Endothelial cell of umbilical vein (primary cell): ENCODE measurements around the gene SSNA1. TPM values are rescaled to one million over a fixed set of nuclear protein-coding genes. Genes with fewer than 3 reads are reported as not detected.
A peak's percentile ranks its signal among the peaks of the same experiment; 100 is the strongest.

ENCODE experiments used
- BruUV-seq: library from RNA; stranded (reverse); fragments of 400-500 nt; replicated peaks from 2 replicates; lab custom pipeline; 2021; lab: Mats Ljungman, UMichigan
- CTCF ChIA-PET: fragments of 300-600, 350-600 bp; sonication (Branson Sonifier 250); formaldehyde crosslinking; loops from one replicate; lab custom pipeline; 2021; ENCODE audit warnings: antibody characterized with exemption, inconsistent platforms; lab: Charles Lee
- POLR2A ChIA-PET: fragments of 300-600, 350-600 bp; sonication (Branson Sonifier 250); formaldehyde crosslinking; loops from one replicate; lab custom pipeline; 2021; ENCODE audit warnings: antibody characterized with exemption, inconsistent platforms; lab: Charles Lee
- DNase-seq: peaks from one replicate; pipeline ENCODE4 v3.0.0-alpha.2; 2011; ENCODE audit warnings: low read depth, low spot score
- FAIRE-seq: peaks from 2 replicates; lab custom pipeline; 2011; peaks lifted over from hg19 to GRCh38; lab: Jason Lieb, UNC
- H2AFZ ChIP-seq: 2 replicates; pipeline ENCODE4 v1.6.0; 2012; ENCODE audit warnings: low read depth, low read length, control low read depth, inconsistent platforms
- H3K27ac ChIP-seq: 2 replicates; pipeline ENCODE4 v1.5.1; 2011; ENCODE audit warnings: low read depth, mild to moderate bottlenecking, control low read depth, low read length, moderate library complexity; ENCODE audit not compliant: insufficient read depth
- H3K27me3 ChIP-seq, 2 experiments: 2 replicates each; pipeline versions ENCODE4 v1.6.0 to v1.6.1; 2011; ENCODE audit warnings: low read length in 2 of 2, mixed read lengths in 1 of 2; ENCODE audit not compliant: control insufficient read depth in 2 of 2, insufficient read depth in 2 of 2
- H3K36me3 ChIP-seq, 2 experiments: 2 replicates in 1 of 2; 3 replicates in 1 of 2; pipeline ENCODE4 v1.5.1; 2011; ENCODE audit warnings: low read length in 2 of 2, mild to moderate bottlenecking in 1 of 2, moderate library complexity in 1 of 2; ENCODE audit not compliant: control insufficient read depth in 2 of 2, insufficient read depth in 2 of 2; ENCODE audit errors: extremely low read depth in 1 of 2
- H3K4me1 ChIP-seq: 3 replicates; pipeline ENCODE4 v1.5.1; 2011; ENCODE audit warnings: mild to moderate bottlenecking, low read length; ENCODE audit not compliant: control insufficient read depth, insufficient read depth; ENCODE audit errors: extremely low read depth
- H3K4me2 ChIP-seq: 2 replicates; pipeline ENCODE4 v1.6.1; 2011; ENCODE audit warnings: low read length, control low read depth, mixed read lengths; ENCODE audit not compliant: insufficient read depth
- H3K4me3 ChIP-seq, 3 experiments: fragments of 200-600 bp in 1 of 3; sonication (generic), shearing (Covaris generic) in 1 of 3; replicated peaks in 1 of 3; 2 replicates each; pipeline ENCODE4 v1.5.1; 2011 to 2016; ENCODE audit warnings: control low read depth in 3 of 3, low read length in 3 of 3, mild to moderate bottlenecking in 2 of 3, inconsistent platforms in 1 of 3, low read depth in 1 of 3, moderate library complexity in 1 of 3; ENCODE audit not compliant: insufficient read depth in 1 of 3
- H3K79me2 ChIP-seq: 2 replicates; pipeline ENCODE4 v1.6.0; 2012; ENCODE audit warnings: low read length, inconsistent platforms; ENCODE audit not compliant: control insufficient read depth, insufficient read depth
- H3K9ac ChIP-seq: replicated peaks from 2 replicates; pipeline ENCODE3; 2011; ENCODE audit warnings: low read length, control low read depth; ENCODE audit not compliant: insufficient read depth; ENCODE audit errors: extremely low read depth
- H3K9me1 ChIP-seq: replicated peaks from 3 replicates; pipeline ENCODE4 v1.6.0; 2011; ENCODE audit warnings: mild to moderate bottlenecking, low read length; ENCODE audit not compliant: control insufficient read depth, insufficient read depth; ENCODE audit errors: extremely low read depth
- H3K9me3 ChIP-seq: replicated peaks from 2 replicates; pipeline ENCODE4 v1.5.1; 2012; ENCODE audit warnings: low read length, inconsistent platforms; ENCODE audit not compliant: control insufficient read depth, insufficient read depth
- H4K20me1 ChIP-seq: replicated peaks from 2 replicates; pipeline ENCODE3; 2011; ENCODE audit warnings: mild to moderate bottlenecking, low read length; ENCODE audit not compliant: control insufficient read depth, insufficient read depth; ENCODE audit errors: extremely low read depth
- CTCF ChIP-seq, 2 donors: IDR thresholded peaks; 1 replicate in 1 of 2; 2 replicates in 1 of 2; pipeline ENCODE4 v1.5.1; 2011; ENCODE audit warnings: low read length in 2 of 2, mild to moderate bottlenecking in 2 of 2, moderate library complexity in 2 of 2, control low read depth in 1 of 2, inconsistent platforms in 1 of 2, low read depth in 1 of 2; ENCODE audit not compliant: insufficient read depth in 1 of 2; ENCODE audit errors: extremely low read depth in 1 of 2
- EZH2 ChIP-seq: IDR thresholded peaks from 2 replicates; pipeline ENCODE4 v1.6.1; 2012; ENCODE audit warnings: borderline replicate concordance, low read depth, mild to moderate bottlenecking, moderate library complexity, low read length, inconsistent platforms; ENCODE audit not compliant: severe bottlenecking
- FOS ChIP-seq: IDR thresholded peaks from 2 replicates; pipeline ENCODE4 v1.6.1; 2011; ENCODE audit warnings: mild to moderate bottlenecking, low read length, moderate library complexity, borderline replicate concordance; ENCODE audit not compliant: insufficient read depth
- GATA2 ChIP-seq: IDR thresholded peaks from 2 replicates; pipeline ENCODE4 v1.7.0; 2011; ENCODE audit warnings: low read depth, mild to moderate bottlenecking, moderate library complexity, mixed read lengths, low read length; ENCODE audit not compliant: insufficient read length, insufficient read depth
- JUN ChIP-seq: IDR thresholded peaks from 2 replicates; pipeline ENCODE4 v1.6.1; 2011; ENCODE audit warnings: borderline replicate concordance, low read depth; ENCODE audit not compliant: insufficient read length, insufficient read depth
- MAX ChIP-seq: IDR thresholded peaks from 2 replicates; pipeline ENCODE4 v1.6.1; 2011; ENCODE audit not compliant: insufficient read depth, insufficient read length
- MYC ChIP-seq: IDR thresholded peaks from one replicate; pipeline ENCODE4 v1.6.1; 2011; ENCODE audit warnings: mild to moderate bottlenecking, low read depth, low read length
- POLR2A ChIP-seq: IDR thresholded peaks from 2 replicates; pipeline ENCODE4 v1.6.1; 2012; ENCODE audit warnings: low read depth, mild to moderate bottlenecking, control low read depth, low read length
- POLR2AphosphoS5 ChIP-seq: IDR thresholded peaks from 2 replicates; pipeline ENCODE4 v1.6.1; 2012; ENCODE audit warnings: low read depth, mild to moderate bottlenecking, control low read depth, low read length, moderate library complexity; ENCODE audit not compliant: insufficient read depth
- dilution Hi-C: fragments of 300-500 bp; cut with MboI; formaldehyde crosslinking; loops from one replicate; pipeline ENCODE4 v1.15.0; 2019; ENCODE audit warnings: low sequenced_read_pairs; ENCODE audit not compliant: extremely low pct_ligation_motif_present
- intact Hi-C: fragments of 100-400 bp; cut with micrococcal nuclease; formaldehyde crosslinking; loops from one replicate; pipeline ENCODE4 v1.10.0; 2022
- polyA plus RNA-seq, 4 experiments: library from polyadenylated mRNA; depleted of rRNA in 3 of 4; stranded (reverse) in 3 of 4; unstranded in 1 of 4; fragments of >200 nt; gene quantifications; 2 replicates each; pipeline versions ENCODE4 v1.2.1 to v1.2.3, GENCODE V29; 2011 to 2012; ENCODE audit warnings: missing spikeins in 1 of 4
- total RNA-seq: library from RNA; stranded (reverse); gene quantifications from 2 replicates; pipeline ENCODE4 v1.2.3, GENCODE V29; 2021

The SSNA1 gene
- total and polyA plus RNA-seq, 2 donors (not counting 3 experiments of a cell fraction or from before 2014, with no cell fraction given), result 89.0 to 146 TPM

GRCh38 chr9:137200311-137201204, 12.1 kb downstream of the SSNA1 start, which contains the start of gene TPRN:
Gene TPRN (minus strand): TSS chr9:137200741. CDS start chr9:137200711, 30 bp downstream.
- H4K20me1 ChIP-seq, result no peaks in the 10 kb centered on the region
- DNase-seq, result peak; percentile 98
- ChIA-PET POLR2A (interaction anchor here (0.6 to 1.2 kb wide), 6 partner anchors 11 to 75 kb away, joined by 3 to 10 read pairs (median 6); partner anchors contain the start of genes ANAPC2, SSNA1 and TUBB4B), CTCF (interaction anchor here (0.8 to 1.5 kb wide), 7 partner anchors 11 to 154 kb away, joined by 3 to 7 read pairs (median 3); partner anchors contain the start of genes CYSRT1, NPDC1, RNF208 and RNF224)
- dilution Hi-C loops, result no loop called here
- H2AFZ ChIP-seq, result peak within 1 kb of the TSS; percentile 55
- H3K4me1 ChIP-seq, result peaks cover 21% of the 10 kb centered on the region
- peak within 1 kb of the TSS; percentile 46 for H3K4me2 ChIP-seq
- H3K36me3 ChIP-seq, result no peaks in the 10 kb centered on the region
- no peaks in the 10 kb centered on the region for H3K9me1 ChIP-seq
- BruUV-seq, result no TSS peak
- intact Hi-C loops, result loop anchor here (1.0 to 2.0 kb wide), 5 partner anchors 11 to 71 kb away; partner anchors contain the start of gene TUBB4B
- TF ChIP-seq MYC, result no peak
- TF ChIP-seq POLR2AphosphoS5, result peak; percentile 92
- TF ChIP-seq POLR2A, result peak; percentile 98
- FAIRE-seq, result peak; percentile 96
- H3K27me3 ChIP-seq, result no peaks in the 10 kb centered on the region
- H3K79me2 ChIP-seq, result peaks cover 19% of the 10 kb centered on the region
- H3K9me3 ChIP-seq, result no peaks in the 10 kb centered on the region
- H3K27ac ChIP-seq, result no peak within 1 kb of the TSS
- no peak within 1 kb of the TSS for H3K9ac ChIP-seq
- H3K4me3 ChIP-seq, result peak within 1 kb of the TSS in 2 of 3 experiments; percentile 27 to 80

GRCh38 chr9:137201205-137201868, 12.9 kb downstream of the SSNA1 start:
- Histone ChIP-seq H3K27me3 (no peaks in the 10 kb centered on the region), H3K4me2 (peak overlapping the region; percentile 19), H3K9me1 (no peaks in the 10 kb centered on the region), H3K4me1 (peaks cover 25% of the 10 kb centered on the region), H4K20me1 (no peaks in the 10 kb centered on the region), H3K36me3 (no peaks in the 10 kb centered on the region), H3K4me3 (peak overlapping the region in 2 of 3 experiments; percentile 7 to 80), H3K79me2 (peaks cover 25% of the 10 kb centered on the region), H3K9me3 (no peaks in the 10 kb centered on the region), H3K27ac (no peak overlapping the region), H3K9ac (no peak overlapping the region), H2AFZ (peak overlapping the region; percentile 1)
- POLR2A ChIA-PET, result interaction anchor here (0.8 to 1.2 kb wide), 5 partner anchors 12 to 72 kb away, joined by 3 to 10 read pairs (median 5); partner anchors contain the start of genes ANAPC2, SSNA1 and TUBB4B
- intact Hi-C loops (loop anchor here (2.0 kb wide), 2 partner anchors 39 to 67 kb away; partner anchors contain the start of gene TUBB4B), dilution Hi-C loops (no loop called here)
- CTCF ChIA-PET, result interaction anchor here (0.8 to 1.5 kb wide), 7 partner anchors 12 to 155 kb away, joined by 3 to 7 read pairs (median 3); partner anchors contain the start of genes CYSRT1, NPDC1, RNF208 and RNF224
- no TSS peak for BruUV-seq
- FAIRE-seq (no peak), DNase-seq (no peak)
- no peak for TF ChIP-seq JUN
- no peak for TF ChIP-seq MAX
- no peak for TF ChIP-seq FOS
- no peak for TF ChIP-seq GATA2
- no peak for TF ChIP-seq CTCF (IDR thresholded peaks at IDR 0.05; ENCODE audit: extremely low read depth in 1 of 2, insufficient read depth in 1 of 2, low read depth in 1 of 2, low read length in 2 of 2)
- no peak for TF ChIP-seq EZH2
